ENCODE data around the gene LRP5. TPM values are rescaled to one million over a fixed set of nuclear protein-coding genes. Genes with fewer than 3 reads are reported as not detected.
"Not testable (repeated sequence)": the region's sequence is repeated elsewhere in the genome, so short reads cannot be mapped to it uniquely, and the experiment has no call there.

Gene LRP5
- total and polyA plus RNA-seq, 2 experiments from 2014 or later = 26.9 to 51.1 TPM

- TF ChIP-seq CTCF (conservative IDR thresholded peaks at IDR 0.05; ENCODE audit: low read depth in 2 of 2) = no peak
- no peak for TF ChIP-seq STAT1 (IDR thresholded peaks at IDR 0.05; ENCODE audit: unreplicated experiment)
Measured at GRCh38 chr11:68446046-68446725, 133.8 kb downstream of the LRP5 start (continued).

GRCh38 chr11:68447015-68447801, 134.8 kb downstream of the LRP5 start:
- Mint-ChIP-seq H3K27me3 (ENCODE audit: insufficient read depth, low read depth, poor library complexity) (peaks cover 9% of the 10 kb centered on the region), H3K4me3 (no peak overlapping the region), H3K4me1 (peaks cover 7% of the 10 kb centered on the region; the same call in 2 of the 3 replicates), H3K27ac (no peak overlapping the region), H3K9me3 (no peaks in the 10 kb centered on the region), H3K36me3 (ENCODE audit: low read depth) (peaks cover 22% of the 10 kb centered on the region)
- H3K27me3 ChIP-seq (ENCODE audit: insufficient read depth) = no peaks in the 10 kb centered on the region
- no peaks in the 10 kb centered on the region; the same call in 1 of the 2 replicates for H4K20me1 ChIP-seq (replicated peaks; ENCODE audit: insufficient read depth)
- no peaks in the 10 kb centered on the region for H3K9me2 ChIP-seq (ENCODE audit: insufficient read depth)
- H3K79me2 ChIP-seq (replicated peaks; ENCODE audit: insufficient read depth) = no peaks in the 10 kb centered on the region
- no peak for TF ChIP-seq REST (IDR thresholded peaks at IDR 0.05; ENCODE audit: unreplicated experiment)
- TF ChIP-seq CTCF (conservative IDR thresholded peaks at IDR 0.05; ENCODE audit: low read depth in 2 of 2) = peak; percentile 81 to 97
- peaks cover 1% of the 10 kb centered on the region; the same call in 1 of the 2 replicates for H3K4me1 ChIP-seq (ENCODE audit: insufficient read depth)
- H3K36me3 ChIP-seq (ENCODE audit: insufficient read depth) = no peaks in the 10 kb centered on the region; the same call in 1 of the 2 replicates
- no peak overlapping the region for H2AFZ ChIP-seq
- peak overlapping the region; percentile 59; the same call in 1 of the 2 replicates for H3K27ac ChIP-seq (ENCODE audit: low read depth)
- no peak overlapping the region for H3K4me2 ChIP-seq
- DNase-seq (ENCODE audit: low spot score) (peak; percentile 94), ATAC-seq (peak; percentile 97)
- H3F3A ChIP-seq (replicated peaks; ENCODE audit: low read depth) = no peaks in the 10 kb centered on the region
- H3K4me3 ChIP-seq = no peak overlapping the region

- not testable (repeated sequence) for H4K20me1 ChIP-seq (replicated peaks; ENCODE audit: insufficient read depth); H3K27me3 Mint-ChIP-seq (ENCODE audit: insufficient read depth, low read depth, poor library complexity); H3K4me1 ChIP-seq (ENCODE audit: insufficient read depth); H3K4me3 ChIP-seq; H3F3A ChIP-seq (replicated peaks; ENCODE audit: low read depth); H3K27ac Mint-ChIP-seq; ATAC-seq; H3K4me1 Mint-ChIP-seq; H3K4me3 Mint-ChIP-seq; H3K4me2 ChIP-seq; H3K9me2 ChIP-seq (ENCODE audit: insufficient read depth); H3K9me3 Mint-ChIP-seq; DNase-seq (ENCODE audit: low spot score); H3K36me3 ChIP-seq (ENCODE audit: insufficient read depth); H3K27me3 ChIP-seq (ENCODE audit: insufficient read depth); H3K79me2 ChIP-seq (replicated peaks; ENCODE audit: insufficient read depth); H2AFZ ChIP-seq
- H3K36me3 Mint-ChIP-seq (ENCODE audit: low read depth) = peaks cover 18% of the 10 kb centered on the region
- peak overlapping the region; percentile 59; the same call in 1 of the 2 replicates for H3K27ac ChIP-seq (ENCODE audit: low read depth)
Measured at GRCh38 chr11:68447914-68448313, 135.5 kb downstream of the LRP5 start.
